T-cell (primary cell): ENCODE measurements around the gene CD226. TPM values are rescaled to one million over a fixed set of nuclear protein-coding genes. Genes with fewer than 3 reads are reported as not detected.
"Not testable (repeated sequence)": the region's sequence is repeated elsewhere in the genome, so short reads cannot be mapped to it uniquely, and the experiment has no call there.

ENCODE experiments used
- ATAC-seq, 4 experiments: fragments of 200-7000 bp in 3 of 4; fragments of 150-1000 bp in 1 of 4; cut with Tn5 transposase; replicated peaks in 1 of 4; 1 replicate in 3 of 4; 2 replicates in 1 of 4; pipeline ENCODE4 v1.10.0; 2021; ENCODE audit warnings: moderate library complexity in 3 of 4, mild to moderate bottlenecking in 2 of 4, moderate number of reproducible peaks in 1 of 4
- CTCF ChIA-PET, 2 donors: fragments of 300-600 bp; sonication (Branson Sonifier 250); formaldehyde crosslinking; loops; one replicate each; lab custom pipeline; 2022; ENCODE audit warnings: antibody characterized with exemption in 2 of 2; lab: Charles Lee
- POLR2A ChIA-PET, 2 donors: fragments of 300-600 bp; sonication (Branson Sonifier 250); formaldehyde crosslinking; loops; one replicate each; lab custom pipeline; 2022; ENCODE audit warnings: antibody characterized with exemption in 2 of 2; lab: Charles Lee
- DNase-seq, 35 experiments: peaks; one replicate each; pipeline versions ENCODE4 v3.0.0 to v3.0.0-alpha.2; 2013 to 2023
- H3K27ac ChIP-seq: one replicate; pipeline ENCODE4 v1.5.1; 2013; ENCODE audit warnings: low read length
- H3K27me3 ChIP-seq, 2 experiments: replicated peaks in 1 of 2; 1 replicate in 1 of 2; 2 replicates in 1 of 2; pipeline versions ENCODE4 v1.6.1 to v1.7.0; 2013; ENCODE audit warnings: low read length in 1 of 2, mixed read lengths in 1 of 2; ENCODE audit not compliant: control insufficient read depth in 2 of 2, insufficient read depth in 2 of 2; ENCODE audit errors: extremely low read depth in 1 of 2
- H3K36me3 ChIP-seq, 2 donors: 1 replicate in 1 of 2; 2 replicates in 1 of 2; pipeline versions ENCODE4 v1.6.1 to v1.7.0; 2013; ENCODE audit warnings: low read length in 1 of 2; ENCODE audit not compliant: control insufficient read depth in 2 of 2, insufficient read depth in 1 of 2; ENCODE audit errors: extremely low read depth in 1 of 2
- H3K4me1 ChIP-seq, 2 experiments: 1 replicate in 1 of 2; 2 replicates in 1 of 2; pipeline versions ENCODE4 v1.6.1 to v1.7.0; 2013; ENCODE audit warnings: low read length in 2 of 2, mixed read lengths in 1 of 2; ENCODE audit not compliant: insufficient read depth in 2 of 2, control insufficient read depth in 1 of 2; ENCODE audit errors: extremely low read depth in 1 of 2
- H3K4me3 ChIP-seq, 2 donors: 1 replicate in 1 of 2; 2 replicates in 1 of 2; pipeline versions ENCODE4 v1.5.1 to v1.7.0; 2013; ENCODE audit warnings: mild to moderate bottlenecking in 2 of 2, low read length in 1 of 2, moderate library complexity in 1 of 2; ENCODE audit not compliant: control insufficient read depth in 1 of 2; ENCODE audit errors: extremely low read depth in 1 of 2
- H3K9me3 ChIP-seq: 2 replicates; pipeline ENCODE4 v1.7.0; 2013
- H3K27ac Mint-ChIP-seq, 2 donors: one replicate each; pipeline ENCODE4 v1.8.0; 2020 to 2021; ENCODE audit warnings: mild to moderate bottlenecking in 2 of 2, mixed read lengths in 2 of 2
- H3K27me3 Mint-ChIP-seq, 2 donors: one replicate each; pipeline ENCODE4 v1.8.0; 2021 to 2022; ENCODE audit warnings: mixed read lengths in 2 of 2
- H3K36me3 Mint-ChIP-seq: one replicate; pipeline ENCODE4 v1.8.0; 2021; ENCODE audit warnings: mixed read lengths
- H3K4me1 Mint-ChIP-seq, 3 donors: one replicate each; pipeline ENCODE4 v1.8.0; 2020 to 2022; ENCODE audit warnings: mixed read lengths in 3 of 3, mild to moderate bottlenecking in 1 of 3
- H3K4me3 Mint-ChIP-seq, 3 donors: one replicate each; pipeline ENCODE4 v1.8.0; 2020 to 2022; ENCODE audit warnings: mild to moderate bottlenecking in 3 of 3, mixed read lengths in 3 of 3, moderate library complexity in 3 of 3
- H3K9me3 Mint-ChIP-seq, 3 donors: one replicate each; pipeline ENCODE4 v1.8.0; 2020 to 2022; ENCODE audit warnings: mixed read lengths in 3 of 3
- WGBS: methylation state at CpG from one replicate; pipeline ENCODE4 v1.1.5; 2013; ENCODE audit warnings: missing lambda C conversion rate; ENCODE audit not compliant: insufficient coverage; 5-methylcytosine and 5-hydroxymethylcytosine counted together
- total RNA-seq, 35 experiments: library from RNA in 6 of 35; stranded (reverse) in 6 of 35; fragments of 120-200 nt in 1 of 35; gene quantifications; one replicate each; pipeline versions ENCODE4 v1.2.1 to v1.2.4 and lab custom pipeline; 2013 to 2026

The CD226 gene
- total RNA-seq, 5 donors from 2014 or later (not counting 1 experiment from before 2014, with no cell fraction given) = 32.2 to 87.1 (median 57.4) TPM

DNA sequence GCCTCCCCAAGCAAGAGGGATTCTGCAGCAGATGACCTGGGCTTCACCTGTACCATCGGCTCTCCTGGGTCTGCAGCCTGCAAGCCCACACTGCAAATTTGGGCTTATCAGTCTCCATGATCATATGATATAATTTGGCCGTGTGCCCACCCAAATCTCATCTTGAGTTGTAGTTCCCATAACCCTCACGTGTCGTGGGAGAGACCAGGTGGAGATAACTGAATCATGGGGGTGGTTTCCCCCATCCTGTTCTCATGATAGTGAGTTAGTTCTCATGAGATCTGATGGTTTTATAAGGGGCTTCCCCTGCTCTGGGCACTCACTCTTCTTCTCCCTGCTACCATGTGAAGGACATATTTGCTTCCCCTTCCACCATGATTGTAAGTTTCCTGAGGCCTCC lies 7.9 kb downstream of the CD226 start:
- Mint-ChIP-seq H3K27ac (peak overlapping the region; percentile 68 to 83), H3K4me1 (peaks cover 19 to 43% (median 27%) of the 10 kb centered on the region in 3 donors), H3K4me3 (peak overlapping the region in 1 of 3 donors; percentile 30), H3K36me3 (peaks cover 60% of the 10 kb centered on the region), H3K9me3 (peaks cover 2 to 16% (median 6%) of the 10 kb centered on the region in 3 donors)
- Histone ChIP-seq H3K4me1 (peaks cover 51 to 52% of the 10 kb centered on the region in 2 experiments), H3K27ac (peak overlapping the region; percentile 26)
- CTCF ChIA-PET, H3K27me3 ChIP-seq, H3K9me3 ChIP-seq, ATAC-seq, H3K27me3 Mint-ChIP-seq, H3K36me3 ChIP-seq, H3K4me3 ChIP-seq, POLR2A ChIA-PET: not testable (repeated sequence)
- peak in 1 of 35 experiments; percentile 37 for DNase-seq
- 83% methylated on average over 1 of the region's 4 CpGs for WGBS

DNA sequence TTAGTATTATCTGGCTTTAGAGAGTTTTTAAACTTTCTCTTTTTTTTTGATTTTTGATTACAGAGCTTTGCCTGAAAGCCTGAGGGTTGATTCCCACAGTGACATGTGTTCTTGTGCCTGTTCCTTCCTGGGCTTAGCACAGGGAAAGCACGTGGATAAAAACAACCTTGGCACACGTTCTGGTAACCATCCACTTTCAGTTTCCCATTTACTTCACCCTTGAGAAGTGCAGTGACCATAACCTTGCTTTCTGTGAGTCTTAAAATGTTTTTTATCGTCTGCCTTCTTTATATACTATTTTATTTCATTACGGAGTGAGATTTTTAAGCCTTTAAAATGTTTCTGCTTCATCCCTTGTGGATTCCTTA lies 11.5 kb downstream of the CD226 start:
- no peaks in the 10 kb centered on the region for H3K27me3 ChIP-seq
- Mint-ChIP-seq H3K9me3 (peaks cover 0 to 6% (median 6%) of the 10 kb centered on the region in 3 donors), H3K27me3 (no peaks in the 10 kb centered on the region), H3K27ac (no peak overlapping the region), H3K4me1 (peaks cover 19 to 43% (median 27%) of the 10 kb centered on the region in 3 donors), H3K4me3 (peak overlapping the region in 1 of 3 donors; percentile 57), H3K36me3 (peaks cover 34% of the 10 kb centered on the region)
- peaks cover 38 to 49% of the 10 kb centered on the region in 2 experiments for H3K4me1 ChIP-seq
- POLR2A ChIA-PET = interaction anchor here (0.6 to 1.3 kb wide), 2 partner anchors 8 to 52 kb away, joined by 3 to 8 read pairs; no protein-coding TSS in a partner anchor
- CTCF ChIA-PET = interaction anchor here (1.3 to 2.6 kb wide), 5 partner anchors 11 to 38 kb away, joined by 3 to 11 read pairs (median 9); no protein-coding TSS in a partner anchor
- H3K4me3 ChIP-seq = no peak overlapping the region
- peak in 1 of 35 experiments; percentile 48 for DNase-seq
- peaks cover 5 to 8% of the 10 kb centered on the region in 2 donors for H3K36me3 ChIP-seq
- no CpG with 5 or more reads among the region's 4 CpGs for WGBS
- peak overlapping the region; percentile 76 for H3K27ac ChIP-seq
- H3K9me3 ChIP-seq = no peaks in the 10 kb centered on the region
- ATAC-seq = no peak

DNA sequence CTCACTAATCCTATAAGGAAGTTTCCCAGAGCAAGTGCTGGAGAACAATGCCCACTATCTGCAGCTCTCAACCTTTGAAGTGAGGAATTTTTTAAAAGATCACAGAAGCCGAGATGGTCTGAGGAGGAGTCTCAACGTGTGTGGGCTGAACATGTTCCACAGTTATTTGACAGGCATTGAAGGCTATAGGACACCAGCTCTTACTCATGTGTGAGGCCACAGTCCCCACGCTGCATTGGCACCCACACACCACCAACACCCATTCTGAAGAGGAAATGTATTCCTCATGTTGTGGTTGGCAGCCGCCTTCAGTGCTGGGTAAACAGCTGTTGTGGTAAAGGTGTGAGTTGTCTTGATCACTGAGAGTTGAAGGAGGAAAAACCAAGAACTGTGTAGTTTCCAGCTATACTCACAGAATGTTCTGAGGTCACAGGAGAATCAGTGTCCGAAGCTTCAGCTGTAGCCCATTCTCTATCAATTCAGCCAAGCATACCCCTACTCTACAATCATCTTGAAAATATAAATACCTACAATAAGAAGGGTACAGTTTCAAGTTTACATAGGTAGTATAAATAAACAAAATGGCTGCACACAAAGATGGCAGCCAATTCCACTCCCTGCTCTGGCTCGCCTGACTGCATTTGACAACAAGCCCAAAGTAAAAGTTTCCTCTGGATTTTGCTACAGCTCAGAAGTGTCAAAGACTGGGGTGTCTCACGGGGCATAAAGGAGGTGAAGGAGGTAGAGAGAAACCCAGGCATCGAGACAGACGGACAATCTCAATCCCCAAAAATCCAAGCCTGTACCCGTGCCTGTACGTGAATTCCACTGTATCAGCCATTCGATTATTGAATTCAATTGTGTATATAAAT lies 12.1 kb downstream of the CD226 start:
- WGBS = 61% methylated on average over 4 of the region's 12 CpGs
- Histone ChIP-seq H3K4me1 (peaks cover 38 to 42% of the 10 kb centered on the region in 2 experiments), H3K27ac (peak overlapping the region; percentile 76), H3K36me3 (peaks cover under 1 to 8% of the 10 kb centered on the region in 2 donors), H3K4me3 (peak overlapping the region; percentile 8 to 26), H3K9me3 (no peaks in the 10 kb centered on the region), H3K27me3 (no peaks in the 10 kb centered on the region)
- no peak overlapping the region for H3K4me3 Mint-ChIP-seq
- H3K9me3 Mint-ChIP-seq = peaks cover 0 to 6% (median 6%) of the 10 kb centered on the region in 3 donors
- H3K27me3 Mint-ChIP-seq = no peaks in the 10 kb centered on the region
- peaks cover 18 to 43% (median 21%) of the 10 kb centered on the region in 3 donors for H3K4me1 Mint-ChIP-seq
- H3K27ac Mint-ChIP-seq = no peak overlapping the region
- CTCF ChIA-PET = interaction anchor here (0.9 to 2.6 kb wide), 8 partner anchors 9 to 37 kb away, joined by 3 to 11 read pairs (median 8); no protein-coding TSS in a partner anchor
- peaks cover 34% of the 10 kb centered on the region for H3K36me3 Mint-ChIP-seq
- DNase-seq = peak; percentile 56 to 90 (median 78)
- POLR2A ChIA-PET = interaction anchor here (0.6 to 1.3 kb wide), 5 partner anchors 8 to 79 kb away, joined by 3 to 8 read pairs (median 3); no protein-coding TSS in a partner anchor
- peak; percentile 96 to 100 (median 98) for ATAC-seq

DNA sequence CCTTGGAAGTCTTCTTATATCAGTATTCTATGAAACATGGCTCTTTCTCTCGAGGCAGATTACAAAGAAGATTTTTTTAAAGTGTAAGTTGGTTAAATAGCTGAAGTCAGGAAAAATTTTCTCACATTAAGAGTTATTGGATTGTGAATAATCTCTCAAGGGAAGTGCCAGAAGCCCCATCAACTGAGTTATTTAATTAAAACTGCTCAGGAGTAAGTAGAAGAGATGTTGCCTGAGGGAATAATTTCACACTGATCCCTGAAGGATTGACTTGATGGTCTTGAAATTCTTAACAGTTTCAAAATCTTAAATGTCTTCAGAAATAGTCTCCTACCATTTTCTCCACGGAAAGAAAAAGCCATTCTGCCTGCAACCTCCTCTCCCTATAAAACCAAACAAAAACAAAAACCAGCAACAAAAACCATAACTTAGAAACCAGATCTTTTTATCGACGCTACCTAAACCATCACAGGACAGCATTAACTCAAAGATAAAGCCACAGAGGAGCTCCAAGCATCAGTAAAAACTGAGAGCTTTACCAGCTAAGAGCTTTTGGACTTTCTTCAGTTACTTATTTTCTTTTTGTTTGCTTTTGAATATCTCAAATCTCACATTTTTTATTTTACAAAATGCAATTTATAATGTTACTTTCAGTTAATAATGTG lies 12.9 kb downstream of the CD226 start:
- H3K27ac Mint-ChIP-seq = no peak overlapping the region
- CTCF ChIA-PET = interaction anchor here (0.5 to 2.6 kb wide), 10 partner anchors 9 to 49 kb away, joined by 3 to 11 read pairs (median 8); no protein-coding TSS in a partner anchor
- peaks cover 39 to 40% of the 10 kb centered on the region in 2 experiments for H3K4me1 ChIP-seq

DNA sequence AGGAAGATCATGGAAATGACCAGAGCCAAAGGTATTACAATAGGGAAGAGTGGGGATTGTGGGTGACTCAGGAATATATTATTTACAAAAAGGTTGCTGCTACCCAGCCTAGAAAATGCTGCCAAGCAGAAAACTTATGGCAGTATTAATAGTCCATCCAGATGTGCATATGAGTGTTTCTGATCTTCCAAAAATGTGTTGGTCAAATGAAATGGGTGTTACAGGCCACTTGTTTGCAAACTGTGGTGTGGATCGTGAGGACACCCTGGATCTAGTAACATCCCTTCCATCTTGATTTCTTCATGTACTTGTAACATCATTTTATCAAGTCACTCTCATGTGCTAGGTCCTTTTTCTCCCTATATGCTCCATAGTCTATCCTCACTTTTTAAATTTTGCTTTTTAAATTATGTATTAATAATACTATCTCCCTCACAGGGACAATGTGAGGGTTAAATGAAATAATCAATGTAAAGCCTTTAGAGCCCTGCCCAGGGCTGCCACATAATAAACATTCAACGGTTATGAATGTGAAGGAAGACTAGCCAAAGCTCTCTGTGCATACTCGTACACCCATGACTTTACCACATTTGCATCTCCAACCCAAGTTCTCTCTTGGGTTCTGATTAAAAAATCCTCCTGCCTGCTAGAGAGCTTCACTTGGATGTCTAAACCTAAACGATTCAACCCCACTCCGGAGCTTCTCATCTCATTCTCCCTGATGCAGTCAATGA lies 18.5 kb downstream of the CD226 start:
- peaks cover 39 to 58% (median 55%) of the 10 kb centered on the region in 3 donors for H3K4me1 Mint-ChIP-seq
- CTCF ChIA-PET = no interaction called here
- Histone ChIP-seq H3K27me3 (no peaks in the 10 kb centered on the region), H3K4me1 (peaks cover 8 to 13% of the 10 kb centered on the region in 2 experiments), H3K27ac (no peak overlapping the region), H3K4me3 (no peak overlapping the region), H3K9me3 (no peaks in the 10 kb centered on the region), H3K36me3 (peaks cover 0 to 25% of the 10 kb centered on the region in 2 donors)
- DNase-seq (no peak), ATAC-seq (no peak)
- H3K27ac Mint-ChIP-seq = peak overlapping the region in 1 of 2 donors; percentile 37
- H3K4me3 Mint-ChIP-seq = no peak overlapping the region
- H3K9me3 Mint-ChIP-seq = peaks cover 0 to 4% (median 0%) of the 10 kb centered on the region in 3 donors
- POLR2A ChIA-PET = no interaction called here
- H3K27me3 Mint-ChIP-seq = no peaks in the 10 kb centered on the region
- 96% methylated on average over 4 of the region's 5 CpGs for WGBS
- H3K36me3 Mint-ChIP-seq = peaks cover 48% of the 10 kb centered on the region

More for the DNA sequence above, 12.9 kb downstream of the CD226 start:
- peak overlapping the region in 1 of 2 donors; percentile 26 for H3K4me3 ChIP-seq
- Mint-ChIP-seq H3K4me1 (peaks cover 18 to 42% (median 21%) of the 10 kb centered on the region in 3 donors), H3K36me3 (peaks cover 34% of the 10 kb centered on the region), H3K9me3 (peaks cover 0 to under 1% (median 0%) of the 10 kb centered on the region in 3 donors), H3K4me3 (no peak overlapping the region), H3K27me3 (no peaks in the 10 kb centered on the region)
- DNase-seq (peak in 1 of 35 experiments; percentile 40), ATAC-seq (peak in 1 of 4 experiments; percentile 27)
- peak overlapping the region; percentile 76 for H3K27ac ChIP-seq
- peaks cover 0 to 10% of the 10 kb centered on the region in 2 donors for H3K36me3 ChIP-seq
- 18% methylated on average over 3 of the region's 4 CpGs for WGBS
- POLR2A ChIA-PET = interaction anchor here (0.6 to 1.3 kb wide), 5 partner anchors 9 to 80 kb away, joined by 3 to 8 read pairs (median 4); no protein-coding TSS in a partner anchor
- no peaks in the 10 kb centered on the region for H3K27me3 ChIP-seq
- no peaks in the 10 kb centered on the region for H3K9me3 ChIP-seq
